Activated T-cell treated with anti-CD3 and anti-CD28 coated beads, Interleukin-2, amount 50 U/mL, for 4 hours (primary cell): ENCODE results near the gene PXDN. TPM values are rescaled to one million over a fixed set of nuclear protein-coding genes. Genes with fewer than 3 reads are reported as not detected.
A peak's percentile ranks its signal among the peaks of the same experiment; 100 is the strongest.

Experiments used
- ATAC-seq, 2 donors: fragments of 200-7000 bp; cut with Tn5 transposase; one replicate each; pipeline ENCODE4 v1.10.0; 2021
- DNase-seq: peaks from one replicate; pipeline ENCODE4 v3.0.0-alpha.2; 2020
- H3K27me3 Mint-ChIP-seq: one replicate; pipeline ENCODE4 v1.8.0; 2021; ENCODE audit warnings: low read depth, mixed read lengths
- H3K36me3 Mint-ChIP-seq: one replicate; pipeline ENCODE4 v1.8.0; 2022; ENCODE audit warnings: mixed read lengths; ENCODE audit not compliant: insufficient read depth
- H3K4me1 Mint-ChIP-seq: one replicate; pipeline ENCODE4 v1.8.0; 2021; ENCODE audit warnings: low read depth, mixed read lengths
- H3K4me3 Mint-ChIP-seq: one replicate; pipeline ENCODE4 v1.8.0; 2021; ENCODE audit warnings: mild to moderate bottlenecking, moderate library complexity, mixed read lengths
- H3K9me3 Mint-ChIP-seq: one replicate; pipeline ENCODE4 v1.8.0; 2021; ENCODE audit warnings: mixed read lengths
- total RNA-seq, 3 donors: library from RNA; stranded (reverse); gene quantifications; one replicate each; pipeline ENCODE4 v1.2.1, GENCODE V29; 2021

PXDN gene
- total RNA-seq, 3 donors from 2014 or later, result 0.76 to 1.2 (median 1.2) TPM

DNA sequence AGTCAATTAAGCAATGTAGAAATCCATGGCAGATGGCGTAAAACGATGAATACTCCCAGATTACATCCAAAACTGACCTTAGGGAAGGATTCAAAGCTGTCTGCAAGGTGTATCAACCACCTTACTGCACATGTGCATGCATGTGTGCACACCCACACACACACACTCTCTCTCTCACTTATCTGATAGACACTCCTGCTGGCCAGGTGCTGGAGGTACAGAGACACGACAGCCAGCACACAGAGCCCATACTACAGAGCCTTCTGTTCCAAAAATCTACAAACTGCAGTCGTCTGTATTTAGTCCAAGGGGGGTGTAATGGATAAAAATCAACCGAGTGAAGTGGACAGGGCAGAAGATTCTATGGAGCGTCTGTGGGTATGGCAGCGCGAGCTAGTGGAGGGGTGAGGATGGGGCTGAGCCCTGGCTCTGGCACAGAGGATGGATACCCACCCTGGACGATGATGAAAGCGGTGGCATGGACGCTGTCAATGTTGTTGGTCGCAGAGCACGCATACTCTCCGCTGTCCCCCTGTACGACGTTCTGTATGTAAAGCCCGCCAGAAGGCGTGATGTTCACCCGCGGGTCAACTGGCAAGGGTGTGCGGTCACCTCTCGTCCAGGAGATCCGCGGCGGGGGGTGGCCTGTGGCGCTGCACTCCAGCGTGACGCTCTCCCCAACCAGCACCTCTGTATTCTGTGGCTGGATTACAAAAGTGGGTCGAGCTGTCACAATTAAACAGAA is 78.4 kb downstream of the PXDN start:
- DNase-seq (no peak), ATAC-seq (no peak)
- H3K27me3 Mint-ChIP-seq, result no peaks in the 10 kb centered on the region
- no peaks in the 10 kb centered on the region for H3K36me3 Mint-ChIP-seq
- no peaks in the 10 kb centered on the region for H3K9me3 Mint-ChIP-seq
- H3K4me1 Mint-ChIP-seq, result no peaks in the 10 kb centered on the region
- H3K4me3 Mint-ChIP-seq, result no peak overlapping the region

- Mint-ChIP-seq H3K27me3 (no peaks in the 10 kb centered on the region), H3K9me3 (no peaks in the 10 kb centered on the region), H3K4me1 (no peaks in the 10 kb centered on the region), H3K4me3 (no peak overlapping the region), H3K36me3 (no peaks in the 10 kb centered on the region)
- DNase-seq (no peak), ATAC-seq (no peak)
These were observed 79.6 kb downstream of the PXDN start for GRCh38 chr2:1664698-1665097.

DNA sequence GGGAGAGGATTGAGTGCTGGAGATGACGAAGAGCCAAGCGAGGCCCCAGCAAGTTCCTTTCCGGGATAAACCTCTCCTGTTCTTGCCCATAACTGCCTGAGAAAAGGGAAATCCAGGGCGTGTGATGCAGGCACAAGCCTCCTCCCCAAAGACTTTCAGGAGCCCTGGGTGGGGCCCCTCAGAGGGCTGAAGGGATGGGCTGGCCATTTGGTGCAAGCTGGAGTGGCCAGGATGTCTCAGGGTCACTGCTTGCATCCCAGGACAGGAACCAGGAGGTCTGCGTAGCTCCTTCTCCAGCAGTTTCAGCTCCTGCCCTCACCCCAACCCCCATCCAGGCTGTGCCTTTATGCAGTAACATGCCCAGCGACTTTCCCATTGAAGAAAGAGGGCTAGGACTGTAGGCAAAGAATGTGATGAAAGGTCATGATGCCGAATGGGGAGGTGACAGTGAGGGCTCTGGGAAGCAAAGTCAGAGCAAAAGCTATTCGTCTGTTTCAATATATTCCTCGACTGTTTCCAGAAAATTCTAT is 80.2 kb downstream of the PXDN start:
- Mint-ChIP-seq H3K27me3 (no peaks in the 10 kb centered on the region), H3K9me3 (no peaks in the 10 kb centered on the region), H3K4me3 (no peak overlapping the region), H3K36me3 (no peaks in the 10 kb centered on the region), H3K4me1 (no peaks in the 10 kb centered on the region)
- DNase-seq, result no peak
- ATAC-seq, result no peak

DNA sequence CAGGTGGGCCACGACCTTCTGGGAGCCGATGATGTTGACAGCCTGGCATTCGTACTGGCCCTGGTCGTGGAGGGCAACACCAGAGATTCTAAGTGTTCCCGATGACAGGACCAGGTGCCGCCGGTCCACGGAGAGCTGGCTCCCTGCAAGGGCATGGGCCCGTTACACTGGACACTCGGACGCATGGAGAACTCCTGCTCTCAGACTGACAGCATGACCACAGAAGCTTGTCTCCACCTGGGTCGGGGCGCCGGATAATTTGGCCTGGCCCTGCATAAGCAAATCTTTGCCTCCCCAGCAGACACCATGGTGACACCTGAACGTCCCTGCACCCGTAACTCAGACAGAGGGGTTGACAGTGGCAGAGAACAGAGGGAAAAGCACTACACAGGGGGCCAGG is 80.7 kb downstream of the PXDN start:
- Mint-ChIP-seq H3K27me3 (peaks cover 3% of the 10 kb centered on the region), H3K36me3 (no peaks in the 10 kb centered on the region), H3K9me3 (no peaks in the 10 kb centered on the region), H3K4me3 (no peak overlapping the region), H3K4me1 (no peaks in the 10 kb centered on the region)
- DNase-seq (no peak), ATAC-seq (no peak)

DNA sequence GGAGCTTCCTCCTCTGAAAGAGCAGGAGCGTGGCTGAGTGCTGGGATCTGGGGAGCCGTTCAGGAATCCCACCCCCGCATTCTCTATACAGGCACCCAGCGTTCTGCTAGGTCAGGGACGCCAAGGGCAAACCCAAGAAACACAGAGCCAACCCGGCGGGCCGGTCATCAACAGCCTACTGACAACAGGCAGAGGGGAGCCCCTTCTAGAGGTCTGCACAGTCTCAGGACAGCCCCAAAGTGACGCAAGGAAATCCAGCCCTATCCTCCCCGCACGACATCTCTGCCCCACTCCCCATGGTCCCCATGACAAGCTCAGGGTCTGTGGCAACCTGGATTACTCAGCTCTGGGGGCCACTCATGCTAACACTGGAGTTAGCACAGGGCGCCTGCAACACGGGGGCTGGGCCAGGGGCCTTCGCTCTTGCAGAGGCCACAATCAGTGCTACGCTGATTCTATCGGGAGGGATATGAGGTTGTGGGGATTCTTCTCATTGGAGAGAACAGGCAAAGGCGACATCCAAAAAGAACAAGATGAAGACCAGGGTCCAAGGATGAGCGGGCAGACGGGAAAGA is 81.6 kb downstream of the PXDN start:
- Mint-ChIP-seq H3K36me3 (no peaks in the 10 kb centered on the region), H3K4me1 (no peaks in the 10 kb centered on the region), H3K4me3 (no peak overlapping the region), H3K27me3 (peaks cover 7% of the 10 kb centered on the region), H3K9me3 (no peaks in the 10 kb centered on the region)
- DNase-seq (no peak), ATAC-seq (no peak)

DNA sequence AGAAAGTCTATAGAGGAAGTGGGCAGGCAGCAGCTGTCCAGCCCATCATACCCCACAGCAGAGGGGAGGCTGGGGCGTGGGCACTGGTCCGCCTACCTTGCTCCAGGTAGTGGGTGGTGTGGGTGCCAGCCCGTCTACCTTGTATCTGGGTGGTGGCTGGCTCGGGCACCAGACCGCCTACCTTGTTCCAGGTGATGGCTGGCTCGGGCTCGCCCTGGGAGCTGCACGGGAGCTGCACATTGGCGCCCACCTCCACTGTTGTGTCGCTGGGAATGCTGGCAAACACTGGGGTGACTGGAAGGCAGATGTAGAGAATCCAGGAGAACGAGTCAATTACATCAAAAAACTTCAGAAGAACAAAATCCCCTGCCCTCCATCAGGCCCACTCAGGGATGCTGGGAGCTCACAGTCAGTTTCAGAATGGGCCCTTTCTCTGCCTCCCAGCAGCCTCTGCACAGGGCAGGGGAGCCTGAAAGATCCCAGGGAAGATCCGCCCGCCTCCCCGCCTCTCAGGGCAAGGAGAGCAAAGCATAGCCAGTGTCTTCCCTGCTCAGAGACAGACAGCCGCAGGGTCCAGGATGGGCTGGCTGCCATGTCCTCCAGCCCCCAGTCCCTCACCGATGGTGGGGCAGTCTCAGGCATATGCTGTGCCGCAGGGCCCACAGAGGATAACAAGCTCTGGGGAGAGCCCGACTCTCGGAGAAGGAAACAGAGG is 82.3 kb downstream of the PXDN start:
- Mint-ChIP-seq H3K9me3 (no peaks in the 10 kb centered on the region), H3K4me1 (no peaks in the 10 kb centered on the region), H3K36me3 (no peaks in the 10 kb centered on the region), H3K27me3 (peaks cover 11% of the 10 kb centered on the region), H3K4me3 (no peak overlapping the region)
- no peak for ATAC-seq
- DNase-seq, result no peak

- ATAC-seq (no peak), DNase-seq (no peak)
- Mint-ChIP-seq H3K9me3 (no peaks in the 10 kb centered on the region), H3K4me3 (no peak overlapping the region), H3K4me1 (no peaks in the 10 kb centered on the region), H3K27me3 (peaks cover 11% of the 10 kb centered on the region), H3K36me3 (no peaks in the 10 kb centered on the region)
These were observed 83.4 kb downstream of the PXDN start for GRCh38 chr2:1660656-1661640.

DNA sequence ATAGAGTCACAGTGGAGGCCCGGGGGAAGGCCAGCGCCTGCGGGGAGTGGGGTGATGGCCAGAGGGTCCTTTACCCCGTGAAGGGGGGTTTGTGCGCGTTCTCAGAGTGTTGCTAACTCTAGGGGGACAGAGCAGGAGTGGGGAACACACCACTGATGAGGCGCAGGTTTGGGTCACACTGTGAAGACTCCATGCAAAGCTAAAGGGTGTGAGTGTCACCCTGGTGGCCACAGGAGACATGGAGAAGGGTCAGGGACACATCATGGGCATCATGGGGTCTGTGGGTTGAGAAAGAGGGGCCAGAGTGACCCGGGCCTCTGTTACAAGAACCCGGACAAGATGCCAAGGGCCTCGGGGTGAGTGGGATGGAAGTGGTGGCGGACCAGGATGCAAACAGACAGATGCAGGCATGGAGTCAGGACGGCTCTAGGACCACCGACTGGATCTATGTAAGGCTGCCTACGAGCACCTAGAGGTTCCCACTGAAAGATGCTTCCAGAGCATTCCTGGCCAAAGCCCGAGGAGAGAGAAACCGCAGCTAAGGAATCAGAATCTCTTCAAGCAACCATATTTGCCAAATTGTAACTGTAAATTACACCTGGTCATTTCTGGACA is 84.3 kb downstream of the PXDN start:
- DNase-seq, result no peak
- Mint-ChIP-seq H3K9me3 (no peaks in the 10 kb centered on the region), H3K4me3 (no peak overlapping the region), H3K27me3 (peaks cover 11% of the 10 kb centered on the region), H3K4me1 (no peaks in the 10 kb centered on the region), H3K36me3 (no peaks in the 10 kb centered on the region)
- ATAC-seq, result no peak

- Mint-ChIP-seq H3K4me3 (no peak overlapping the region), H3K4me1 (no peaks in the 10 kb centered on the region), H3K27me3 (peaks cover 11% of the 10 kb centered on the region), H3K9me3 (no peaks in the 10 kb centered on the region), H3K36me3 (no peaks in the 10 kb centered on the region)
- DNase-seq (no peak), ATAC-seq (no peak)
These were observed 85.7 kb downstream of the PXDN start for GRCh38 chr2:1658394-1659151.

DNA sequence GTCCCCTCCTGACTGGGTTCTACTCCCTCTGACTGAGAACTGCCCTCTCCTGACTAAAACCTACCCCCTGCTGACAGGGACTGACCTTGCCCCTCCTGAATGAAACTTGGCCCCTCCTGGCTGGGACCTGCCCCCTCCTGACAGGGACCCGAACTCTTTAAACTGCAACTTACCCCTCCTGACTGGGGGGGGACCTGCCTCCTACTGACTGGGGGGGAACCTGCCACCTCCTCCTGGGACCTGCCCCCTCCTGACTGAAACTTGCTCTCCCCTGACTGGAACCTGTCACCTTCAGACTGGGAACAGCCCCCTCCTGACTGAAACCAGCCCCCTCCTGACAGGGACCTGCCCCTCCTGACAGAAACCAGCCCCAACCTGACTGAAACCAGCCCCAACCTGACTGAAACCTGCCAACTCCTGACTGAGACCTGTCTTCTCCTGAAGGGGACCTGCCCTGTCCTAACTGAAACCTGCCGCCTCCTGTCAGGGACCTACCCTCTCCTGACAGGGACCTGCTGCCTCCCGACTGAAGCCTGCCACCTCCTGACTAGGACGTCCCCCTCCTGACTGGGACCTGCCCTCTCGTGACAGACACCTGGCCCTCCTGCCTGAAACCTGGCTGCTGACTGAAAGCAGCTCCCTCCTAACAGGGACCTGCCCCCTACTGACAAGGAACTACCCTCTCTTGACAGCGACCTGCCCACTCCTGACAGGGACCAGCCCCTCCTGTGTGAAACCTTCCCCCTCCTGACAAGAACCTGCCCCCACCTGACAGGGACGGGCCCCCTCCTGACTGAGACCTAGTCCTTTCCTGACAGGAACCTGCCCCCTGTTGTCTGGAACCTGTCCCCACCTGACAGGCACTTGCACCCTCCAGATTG is 87.1 kb downstream of the PXDN start:
- Mint-ChIP-seq H3K4me3 (no peak overlapping the region), H3K27me3 (peaks cover 11% of the 10 kb centered on the region), H3K4me1 (no peaks in the 10 kb centered on the region), H3K9me3 (no peaks in the 10 kb centered on the region), H3K36me3 (no peaks in the 10 kb centered on the region)
- DNase-seq (no peak), ATAC-seq (peak in 1 of 2 donors; percentile 32)

GRCh38 chr2:1656326-1656960 is 87.9 kb downstream of the PXDN start:
- Mint-ChIP-seq H3K36me3 (no peaks in the 10 kb centered on the region), H3K4me1 (no peaks in the 10 kb centered on the region)
- DNase-seq, result no peak

DNA sequence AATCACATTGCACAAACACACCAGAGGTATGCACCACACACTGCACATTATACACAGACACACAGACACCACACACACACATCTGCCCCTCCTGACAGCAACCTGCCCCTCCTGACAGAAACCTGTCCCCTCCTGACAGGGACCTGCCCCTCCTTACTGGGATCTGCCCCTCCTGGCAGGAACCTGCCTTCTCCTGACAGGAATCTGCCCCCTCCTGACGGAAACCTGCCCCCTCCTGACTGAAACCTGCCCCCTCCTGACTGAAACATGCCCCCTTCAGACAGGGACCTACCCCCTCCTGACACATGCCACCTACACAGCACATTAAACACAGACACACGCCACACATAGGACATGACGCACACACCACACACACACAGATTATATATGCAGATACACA is 88.9 kb downstream of the PXDN start:
- no peaks in the 10 kb centered on the region for H3K36me3 Mint-ChIP-seq
- no peak for ATAC-seq
- DNase-seq, result no peak
- H3K9me3 Mint-ChIP-seq, result no peaks in the 10 kb centered on the region
- H3K4me3 Mint-ChIP-seq, result no peak overlapping the region
- H3K27me3 Mint-ChIP-seq, result peaks cover 11% of the 10 kb centered on the region
- no peaks in the 10 kb centered on the region for H3K4me1 Mint-ChIP-seq

More at GRCh38 chr2:1656326-1656960, 87.9 kb downstream of the PXDN start:
- H3K27me3 Mint-ChIP-seq, result peaks cover 11% of the 10 kb centered on the region
- no peak overlapping the region for H3K4me3 Mint-ChIP-seq
- ATAC-seq, result no peak
- H3K9me3 Mint-ChIP-seq, result no peaks in the 10 kb centered on the region
